K562 (cell line): ENCODE data around the gene VPS37D. TPM values are rescaled to one million over a fixed set of nuclear protein-coding genes. Genes with fewer than 3 reads are reported as not detected.

ENCODE experiments used
- ATAC-seq: fragments of 200-7000 bp; cut with Tn5 transposase; 3 replicates; pipeline ENCODE4 v1.9.1; 2020; ENCODE audit warnings: moderate library complexity
- BruUV-seq: library from RNA; stranded (reverse); fragments of 400-500 nt; replicated peaks from 2 replicates; lab custom pipeline; 2021; lab: Mats Ljungman, UMichigan
- CTCF ChIA-PET: fragments of 300-600 bp; formaldehyde crosslinking; extraction: SDS; loops from one replicate; lab custom pipeline; 2021; ENCODE audit warnings: low intra/inter-chr PET ratio; lab: Yijun Ruan, JAX
- POLR2A ChIA-PET: fragments of 300-600, 350-650 bp; sonication (Branson Sonifier 250); formaldehyde crosslinking; extraction: SDS; loops from one replicate; lab custom pipeline; 2021; ENCODE audit warnings: antibody characterized with exemption, inconsistent platforms; lab: Yijun Ruan, JAX
- DNase-seq, 4 experiments: peaks; one replicate each; pipeline versions ENCODE4 v3.0.0 to v3.0.0-alpha.2; 2011 to 2018; ENCODE audit warnings: low spot score in 3 of 4, mixed read lengths in 3 of 4; ENCODE audit errors: extremely low read depth in 1 of 4
- FAIRE-seq: peaks from 2 replicates; lab custom pipeline; 2011; peaks lifted over from hg19 to GRCh38; lab: Jason Lieb, UNC
- H2AFZ ChIP-seq: 2 replicates; pipeline ENCODE4 v1.6.0; 2011; ENCODE audit warnings: low read depth, low read length, control low read depth, inconsistent platforms
- H3K27ac ChIP-seq: fragments of 200-600 bp; 3 replicates; pipeline ENCODE4 v1.8.0; 2011; ENCODE audit warnings: low read depth, mild to moderate bottlenecking, control low read depth, inconsistent platforms, low read length, moderate library complexity, mixed read lengths; ENCODE audit errors: extremely low read depth
- H3K27me3 ChIP-seq, 2 experiments: fragments of 300-600 bp in 1 of 2; 2 replicates in 1 of 2; 3 replicates in 1 of 2; pipeline versions ENCODE4 v1.6.0 to v1.8.0; 2011; ENCODE audit warnings: inconsistent platforms in 2 of 2, low read length in 2 of 2, mild to moderate bottlenecking in 1 of 2, mixed read lengths in 1 of 2, moderate library complexity in 1 of 2; ENCODE audit not compliant: control insufficient read depth in 2 of 2, insufficient read depth in 2 of 2
- H3K36me3 ChIP-seq: fragments of 300-600 bp; 3 replicates; pipeline ENCODE4 v1.8.0; 2011; ENCODE audit warnings: mild to moderate bottlenecking, low read length, inconsistent platforms; ENCODE audit not compliant: control insufficient read depth, insufficient read depth
- H3K4me1 ChIP-seq, 2 experiments: fragments of 200-600 bp in 1 of 2; replicated peaks in 1 of 2; 2 replicates in 1 of 2; 3 replicates in 1 of 2; pipeline versions ENCODE4 v1.5.1 to v1.8.0; 2011; ENCODE audit warnings: inconsistent platforms in 2 of 2, low read length in 2 of 2, mild to moderate bottlenecking in 1 of 2, mixed read lengths in 1 of 2, moderate library complexity in 1 of 2; ENCODE audit not compliant: control insufficient read depth in 2 of 2, insufficient read depth in 2 of 2
- H3K4me2 ChIP-seq: 2 replicates; pipeline ENCODE4 v1.6.1; 2011; ENCODE audit warnings: low read length, control low read depth, inconsistent platforms, mixed read lengths; ENCODE audit not compliant: insufficient read depth
- H3K4me3 ChIP-seq: fragments of 200-600 bp; sonication (generic), shearing (Covaris generic); 2 replicates; pipeline ENCODE4 v1.5.1; 2016; ENCODE audit warnings: control low read depth, inconsistent platforms
- H3K79me2 ChIP-seq: fragments of 200-600 bp; 3 replicates; pipeline ENCODE4 v1.8.0; 2011; ENCODE audit warnings: low read length, inconsistent platforms; ENCODE audit not compliant: control insufficient read depth, insufficient read depth
- H3K9ac ChIP-seq, 2 experiments: 2 replicates each; pipeline versions ENCODE4 v1.6.0 to v1.6.1; 2011; ENCODE audit warnings: low read depth in 2 of 2, low read length in 2 of 2, control low read depth in 1 of 2, inconsistent platforms in 1 of 2, mild to moderate bottlenecking in 1 of 2, mixed read lengths in 1 of 2; ENCODE audit not compliant: insufficient read depth in 1 of 2
- H3K9me1 ChIP-seq: one replicate; pipeline ENCODE4 v1.6.0; 2011; ENCODE audit warnings: inconsistent platforms, mild to moderate bottlenecking, low read length, moderate library complexity; ENCODE audit not compliant: control insufficient read depth, insufficient read depth
- H3K9me3 ChIP-seq: replicated peaks from 2 replicates; pipeline ENCODE4 v1.5.1; 2011; ENCODE audit warnings: low read depth, low read length, inconsistent platforms; ENCODE audit not compliant: control insufficient read depth, insufficient read depth
- H4K20me1 ChIP-seq: replicated peaks from 2 replicates; pipeline ENCODE4 v1.6.1; 2011; ENCODE audit warnings: low read length, inconsistent platforms, mixed read lengths; ENCODE audit not compliant: control insufficient read depth, insufficient read depth
- ARID4B ChIP-seq: sonication (generic); formaldehyde crosslinking; IDR thresholded peaks from 2 replicates; pipeline ENCODE4 v1.8.0; 2022; ENCODE audit warnings: mild to moderate bottlenecking, missing genetic modification reagents
- BRCA1 ChIP-seq, 2 experiments: fragments of 450-650 bp in 1 of 2; sonication (generic) in 1 of 2; formaldehyde crosslinking in 1 of 2; IDR thresholded peaks; 2 replicates each; pipeline versions ENCODE4 v1.5.0 to v1.6.1; 2017 to 2020; ENCODE audit warnings: mild to moderate bottlenecking in 1 of 2, missing genetic modification reagents in 1 of 2
- DPF2 ChIP-seq: fragments of 450-650 bp; IDR thresholded peaks from 2 replicates; pipeline ENCODE4 v1.6.1; 2016
- MCM5 ChIP-seq: fragments of 450-650 bp; IDR thresholded peaks from 2 replicates; pipeline ENCODE4 v1.6.1; 2016; ENCODE audit warnings: low read depth
- RUNX1 ChIP-seq: sonication (generic); IDR thresholded peaks from 2 replicates; pipeline ENCODE4 v1.6.1; 2016; ENCODE audit warnings: antibody characterized with exemption, low read depth
- SMARCC2 ChIP-seq: fragments of 450-650 bp; IDR thresholded peaks from 2 replicates; pipeline ENCODE4 v1.6.1; 2017; ENCODE audit warnings: antibody characterized with exemption, moderate library complexity, mild to moderate bottlenecking, low read depth
- SRSF3 ChIP-seq: fragments of 200-400 bp; formaldehyde crosslinking; IDR thresholded peaks from 2 replicates; pipeline ENCODE4 v1.6.1; 2016; ENCODE audit warnings: mild to moderate bottlenecking, low read length, moderate library complexity; ENCODE audit not compliant: insufficient read depth
- SUPT5H ChIP-seq: fragments of 450-650 bp; IDR thresholded peaks from 2 replicates; pipeline ENCODE4 v1.6.1; 2016
- ZNF695 ChIP-seq: fragments of 450-650 bp; formaldehyde crosslinking; IDR thresholded peaks from 2 replicates; pipeline ENCODE4 v1.4.0; 2020; ENCODE audit warnings: mild to moderate bottlenecking, moderate library complexity
- ZNF785 ChIP-seq: fragments of 250-450 bp; sonication (Bioruptor Pico); IDR thresholded peaks from 2 replicates; pipeline ENCODE4 v1.4.0; 2020; ENCODE audit warnings: mild to moderate bottlenecking
- ZNF830 ChIP-seq: fragments of 250-450 bp; sonication (Bioruptor Pico); IDR thresholded peaks from 2 replicates; pipeline ENCODE4 v1.5.0; 2021; ENCODE audit warnings: mild to moderate bottlenecking
- WGBS: fragments of 100-300 bp; shearing (Covaris generic); methylation state at CpG from one replicate; pipeline ENCODE4 v1.1.6; 2016; ENCODE audit warnings: low coverage, mixed read lengths; ENCODE audit not compliant: insufficient coverage; ENCODE audit errors: missing lambda C conversion rate; 5-methylcytosine and 5-hydroxymethylcytosine counted together
- in situ Hi-C: fragments of 300-500 bp; cut with MboI; formaldehyde crosslinking; loops from 4 replicates; pipeline ENCODE4 v1.15.0; 2018; ENCODE audit warnings: inconsistent platforms, mixed read lengths
- intact Hi-C: fragments of 100-400 bp; cut with micrococcal nuclease; formaldehyde crosslinking; loops from 2 replicates; pipeline ENCODE4 v1.14.2; 2022
- polyA plus RNA-seq, 8 experiments: library from polyadenylated mRNA; depleted of rRNA in 4 of 8; stranded (reverse) in 5 of 8; unstranded in 3 of 8; fragments of >200 nt; fragmentation: Nextera tagmentation in 2 of 8; fragmentation: Illumina TruSeq in 1 of 8; extraction: Ambion mirVana in 2 of 8; extraction: Trizol in 1 of 8; gene quantifications; 2 replicates each; pipeline versions ENCODE4 v1.2.1 to v1.2.3, GENCODE V29; 2011 to 2014; ENCODE audit warnings: inconsistent platforms in 1 of 8, missing spikeins in 1 of 8
- total RNA-seq, 7 experiments: library from RNA; depleted of rRNA in 6 of 7; stranded (reverse); fragments of >200 nt in 6 of 7; fragmentation: Illumina TruSeq in 2 of 7; extraction: Trizol in 2 of 7; gene quantifications; 2 replicates each; pipeline versions ENCODE4 v1.2.1 to v1.2.3, GENCODE V29; 2011 to 2021; ENCODE audit warnings: low replicate concordance in 1 of 7
- TF ChIP-seq, protein P1 (sequence below): sonication (generic); formaldehyde crosslinking; IDR thresholded peaks from 2 replicates; pipeline ENCODE4 v1.8.0; 2022; ENCODE audit warnings: mild to moderate bottlenecking, low read depth, missing genetic modification reagents
- TF ChIP-seq, protein P2 (sequence below): fragments of 450-650 bp; IDR thresholded peaks from 2 replicates; pipeline ENCODE4 v1.6.1; 2016; ENCODE audit warnings: antibody characterized with exemption
- TF ChIP-seq, protein P3 (sequence below): sonication (generic); formaldehyde crosslinking; IDR thresholded peaks from 2 replicates; pipeline ENCODE4 v1.4.0; 2020; ENCODE audit warnings: mild to moderate bottlenecking, missing genetic modification reagents

The VPS37D gene
- total and polyA plus RNA-seq, 9 of the 15 experiments (the other 6 are each of a cell fraction or from before 2014, with no cell fraction given): 0.25 to 2.3 (median 1.0) TPM; not detected in 3

- H3K4me1 ChIP-seq: no peaks in the 10 kb centered on the region; a peak in 1 of 5 replicates
- H3K4me3 ChIP-seq: no peak overlapping the region
- H3K9me3 ChIP-seq: peaks cover 7% of the 10 kb centered on the region
- no peaks in the 10 kb centered on the region for H3K79me2 ChIP-seq
- in situ Hi-C loops: no loop called here
- H3K9ac ChIP-seq: no peak overlapping the region
- H3K4me2 ChIP-seq: no peak overlapping the region
- H2AFZ ChIP-seq: no peak overlapping the region
- no peak for ATAC-seq
- DNase-seq: no peak
- POLR2A ChIA-PET: no interaction called here
- FAIRE-seq: no peak
- H3K27ac ChIP-seq: no peak overlapping the region
- no peaks in the 10 kb centered on the region for H4K20me1 ChIP-seq
- no peaks in the 10 kb centered on the region for H3K9me1 ChIP-seq
- TF ChIP-seq, protein P1, sequence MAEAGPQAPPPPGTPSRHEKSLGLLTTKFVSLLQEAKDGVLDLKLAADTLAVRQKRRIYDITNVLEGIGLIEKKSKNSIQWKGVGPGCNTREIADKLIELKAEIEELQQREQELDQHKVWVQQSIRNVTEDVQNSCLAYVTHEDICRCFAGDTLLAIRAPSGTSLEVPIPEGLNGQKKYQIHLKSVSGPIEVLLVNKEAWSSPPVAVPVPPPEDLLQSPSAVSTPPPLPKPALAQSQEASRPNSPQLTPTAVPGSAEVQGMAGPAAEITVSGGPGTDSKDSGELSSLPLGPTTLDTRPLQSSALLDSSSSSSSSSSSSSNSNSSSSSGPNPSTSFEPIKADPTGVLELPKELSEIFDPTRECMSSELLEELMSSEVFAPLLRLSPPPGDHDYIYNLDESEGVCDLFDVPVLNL (CRISPR knock-in tag): no peak
- TF ChIP-seq ZNF830 (no peak), ARID4B (no peak), SMARCC2 (no peak), SUPT5H (no peak), SRSF3 (no peak), BRCA1 (IDR thresholded peaks at IDR 0.05) (no peak), BRCA1 (CRISPR knock-in tag; IDR thresholded peaks at IDR 0.05) (no peak), MCM5 (no peak), ZNF785 (no peak), ZNF695 (no peak), RUNX1 (no peak), DPF2 (no peak)
- TF ChIP-seq, protein P2, sequence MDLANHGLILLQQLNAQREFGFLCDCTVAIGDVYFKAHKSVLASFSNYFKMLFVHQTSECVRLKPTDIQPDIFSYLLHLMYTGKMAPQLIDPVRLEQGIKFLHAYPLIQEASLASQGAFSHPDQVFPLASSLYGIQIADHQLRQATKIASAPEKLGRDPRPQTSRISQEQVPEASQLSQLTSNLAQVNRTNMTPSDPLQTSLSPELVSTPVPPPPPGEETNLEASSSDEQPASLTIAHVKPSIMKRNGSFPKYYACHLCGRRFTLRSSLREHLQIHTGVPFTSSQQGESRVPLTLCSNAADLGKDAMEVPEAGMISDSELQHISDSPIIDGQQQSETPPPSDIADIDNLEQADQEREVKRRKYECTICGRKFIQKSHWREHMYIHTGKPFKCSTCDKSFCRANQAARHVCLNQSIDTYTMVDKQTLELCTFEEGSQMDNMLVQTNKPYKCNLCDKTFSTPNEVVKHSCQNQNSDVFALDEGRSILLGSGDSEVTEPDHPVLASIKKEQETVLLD: no peak
- TF ChIP-seq, protein P3, sequence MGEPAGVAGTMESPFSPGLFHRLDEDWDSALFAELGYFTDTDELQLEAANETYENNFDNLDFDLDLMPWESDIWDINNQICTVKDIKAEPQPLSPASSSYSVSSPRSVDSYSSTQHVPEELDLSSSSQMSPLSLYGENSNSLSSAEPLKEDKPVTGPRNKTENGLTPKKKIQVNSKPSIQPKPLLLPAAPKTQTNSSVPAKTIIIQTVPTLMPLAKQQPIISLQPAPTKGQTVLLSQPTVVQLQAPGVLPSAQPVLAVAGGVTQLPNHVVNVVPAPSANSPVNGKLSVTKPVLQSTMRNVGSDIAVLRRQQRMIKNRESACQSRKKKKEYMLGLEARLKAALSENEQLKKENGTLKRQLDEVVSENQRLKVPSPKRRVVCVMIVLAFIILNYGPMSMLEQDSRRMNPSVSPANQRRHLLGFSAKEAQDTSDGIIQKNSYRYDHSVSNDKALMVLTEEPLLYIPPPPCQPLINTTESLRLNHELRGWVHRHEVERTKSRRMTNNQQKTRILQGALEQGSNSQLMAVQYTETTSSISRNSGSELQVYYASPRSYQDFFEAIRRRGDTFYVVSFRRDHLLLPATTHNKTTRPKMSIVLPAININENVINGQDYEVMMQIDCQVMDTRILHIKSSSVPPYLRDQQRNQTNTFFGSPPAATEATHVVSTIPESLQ (CRISPR knock-in tag): no peak
- TF ChIP-seq, all 486 proteins: peak for 0
- BruUV-seq: no TSS peak
- Histone ChIP-seq H3K36me3 (no peaks in the 10 kb centered on the region), H3K27me3 (peaks cover 11 to 38% of the 10 kb centered on the region in 2 experiments; a peak in 4 of 5 replicates)
- intact Hi-C loops: no loop called here
- 2% methylated on average over 3 of the region's 3 CpGs for WGBS
- CTCF ChIA-PET: no interaction called here
Measured at GRCh38 chr7:73638911-73639310, 28.7 kb upstream of the VPS37D start.
